Sigmoid colon (tissue), 7 donors: Measurements from ENCODE around the gene CSKMT. TPM values are rescaled to one million over a fixed set of nuclear protein-coding genes. Genes with fewer than 3 reads are reported as not detected.
A peak's percentile ranks its signal among the peaks of the same experiment; 100 is the strongest.
"Not testable (repeated sequence)": the region's sequence is repeated elsewhere in the genome, so short reads cannot be mapped to it uniquely, and the experiment has no call there.

ENCODE experiments used
- DNase-seq: peaks from one replicate; pipeline ENCODE4 v3.0.0-alpha.2; 2019
- H3K27ac ChIP-seq, 4 donors: fragments of 200-600 bp; sonication (generic); one replicate each; pipeline ENCODE4 v1.5.1; 2016 to 2019; ENCODE audit warnings: mild to moderate bottlenecking in 1 of 4
- H3K27me3 ChIP-seq, 3 donors: fragments of 200-600 bp; sonication (generic); one replicate each; pipeline ENCODE4 v1.5.1; 2019; ENCODE audit warnings: mild to moderate bottlenecking in 1 of 3
- H3K36me3 ChIP-seq, 4 donors: fragments of 200-600 bp; sonication (generic); one replicate each; pipeline ENCODE4 v1.5.1; 2016 to 2019
- H3K4me1 ChIP-seq, 4 donors: fragments of 200-600 bp; sonication (generic); one replicate each; pipeline ENCODE4 v1.5.1; 2017 to 2019
- H3K4me3 ChIP-seq, 4 donors: fragments of 200-600 bp; sonication (generic); one replicate each; pipeline ENCODE4 v1.5.1; 2017 to 2019; ENCODE audit warnings: mild to moderate bottlenecking in 2 of 4, moderate library complexity in 1 of 4
- H3K9me3 ChIP-seq, 4 donors: fragments of 200-600 bp in 3 of 4; sonication (generic) in 3 of 4; one replicate each; pipeline versions ENCODE4 v1.5.1 to v1.6.1; 2013 to 2019
- CTCF ChIP-seq, 4 experiments: fragments of 450-650 bp in 3 of 4; fragments of 200-600 bp in 1 of 4; IDR thresholded peaks; one replicate each; pipeline ENCODE4 v1.5.1; 2016 to 2019; ENCODE audit warnings: antibody characterized with exemption in 4 of 4, mild to moderate bottlenecking in 3 of 4, moderate library complexity in 2 of 4
- EP300 ChIP-seq, 4 donors: sonication (generic); formaldehyde crosslinking; IDR thresholded peaks; one replicate each; pipeline ENCODE4 v1.6.1; 2017; ENCODE audit warnings: antibody characterized with exemption in 4 of 4
- POLR2A ChIP-seq, 2 donors: fragments of 450-650 bp; IDR thresholded peaks; one replicate each; pipeline ENCODE4 v1.6.1; 2016; ENCODE audit warnings: antibody characterized with exemption in 2 of 2, mild to moderate bottlenecking in 2 of 2, moderate library complexity in 2 of 2
- POLR2AphosphoS5 ChIP-seq, 4 donors: sonication (generic); formaldehyde crosslinking; IDR thresholded peaks; one replicate each; pipeline ENCODE4 v1.6.1; 2017; ENCODE audit warnings: antibody characterized with exemption in 4 of 4
- WGBS, 2 donors: extraction: QIAGEN DNeasy Blood & Tissue Kit; methylation state at CpG; one replicate each; pipeline ENCODE4 v1.1.7; 2013; 5-methylcytosine and 5-hydroxymethylcytosine counted together
- intact Hi-C: fragments of 100-400 bp; cut with DNase I; formaldehyde crosslinking; loops from one replicate; pipeline ENCODE4 v1.15.1; 2023
- polyA plus RNA-seq, 3 donors: library from polyadenylated mRNA; stranded (reverse); fragments of 200-250 nt; gene quantifications; one replicate each; pipeline ENCODE4 v1.2.3, GENCODE V29; 2013
- total RNA-seq, 4 donors: library from RNA; depleted of rRNA; stranded (reverse); fragments of >200 nt; gene quantifications; one replicate each; pipeline ENCODE4 v1.1.0, GENCODE V29; 2016
- donor health status: healthy with polysubstance abuse.
- donor health status: Bipolar disorder and iron deficiency.
- donor health status: healthy.

CSKMT gene
- total and polyA plus RNA-seq, 7 donors = 1.2 to 19.4 (median 4.2) TPM

GRCh38 chr11:62649486-62649885, 15.6 kb upstream of the CSKMT start:
- no peak for DNase-seq
- WGBS, 2 donors = 90 to 93% methylated on average over 11 of the region's 11 CpGs
- no peaks in the 10 kb centered on the region for H3K27me3 ChIP-seq
- intact Hi-C loops = no loop called here
- peaks cover 11 to 28% (median 16%) of the 10 kb centered on the region in 4 donors for H3K36me3 ChIP-seq
- no peaks in the 10 kb centered on the region for H3K9me3 ChIP-seq
- TF ChIP-seq POLR2A (IDR thresholded peaks at IDR 0.05) (no peak), CTCF (IDR thresholded peaks at IDR 0.05) (no peak), POLR2AphosphoS5 (IDR thresholded peaks at IDR 0.05) (no peak), EP300 (IDR thresholded peaks at IDR 0.05) (no peak)
- peaks cover 0 to 46% (median 36%) of the 10 kb centered on the region in 4 donors for H3K4me1 ChIP-seq
- H3K4me3 ChIP-seq = no peak overlapping the region
- no peak overlapping the region for H3K27ac ChIP-seq

GRCh38 chr11:62650283-62650682, 14.8 kb upstream of the CSKMT start:
- not testable (repeated sequence) for DNase-seq, H3K4me3 ChIP-seq, H3K27ac ChIP-seq, H3K9me3 ChIP-seq, H3K27me3 ChIP-seq
- 92 to 96% methylated on average over 12 of the region's 12 CpGs for WGBS, 2 donors
- Histone ChIP-seq H3K36me3 (peaks cover 11 to 26% (median 16%) of the 10 kb centered on the region in 4 donors), H3K4me1 (peaks cover 0 to 38% (median 29%) of the 10 kb centered on the region in 4 donors)
- intact Hi-C loops = loop anchor here (5.0 kb wide), 1 partner anchor 57 kb away; the partner anchor contains the start of genes BSCL2 and GNG3

GRCh38 chr11:62652161-62653006, 12.7 kb upstream of the CSKMT start:
- 15 to 35% methylated on average over 16 of the region's 16 CpGs for WGBS, 2 donors
- H3K4me3 ChIP-seq = peak overlapping the region; percentile 75 to 95 (median 80)
- no peaks in the 10 kb centered on the region for H3K9me3 ChIP-seq
- no peak for TF ChIP-seq POLR2A (IDR thresholded peaks at IDR 0.05)
- no peak for TF ChIP-seq EP300 (IDR thresholded peaks at IDR 0.05)
- TF ChIP-seq POLR2AphosphoS5 (IDR thresholded peaks at IDR 0.05) = no peak
- TF ChIP-seq CTCF (IDR thresholded peaks at IDR 0.05) = no peak
- intact Hi-C loops = loop anchor here (5.0 kb wide), 1 partner anchor 55 kb away; the partner anchor contains the start of genes BSCL2 and GNG3
- H3K36me3 ChIP-seq = peaks cover 11 to 26% (median 16%) of the 10 kb centered on the region in 4 donors
- DNase-seq = no peak
- peak overlapping the region; percentile 92 to 93 (median 92) for H3K27ac ChIP-seq
- peaks cover 0 to 23% (median 16%) of the 10 kb centered on the region in 4 donors for H3K4me1 ChIP-seq
- H3K27me3 ChIP-seq = no peaks in the 10 kb centered on the region

GRCh38 chr11:62654297-62654696, 10.8 kb upstream of the CSKMT start:
- WGBS, 2 donors = 87 to 89% methylated on average over 11 of the region's 11 CpGs
- H3K36me3 ChIP-seq = peaks cover 3 to 7% (median 5%) of the 10 kb centered on the region in 4 donors
- peaks cover 0 to 17% (median 15%) of the 10 kb centered on the region in 4 donors for H3K4me1 ChIP-seq
- TF ChIP-seq CTCF (IDR thresholded peaks at IDR 0.05) = no peak
- no peak for TF ChIP-seq EP300 (IDR thresholded peaks at IDR 0.05)
- TF ChIP-seq POLR2A (IDR thresholded peaks at IDR 0.05) = no peak
- TF ChIP-seq POLR2AphosphoS5 (IDR thresholded peaks at IDR 0.05) = no peak
- no peak overlapping the region for H3K4me3 ChIP-seq
- no peaks in the 10 kb centered on the region for H3K9me3 ChIP-seq
- intact Hi-C loops = loop anchor here (5.0 kb wide), 1 partner anchor 53 kb away; the partner anchor contains the start of genes BSCL2 and GNG3
- no peak for DNase-seq
- H3K27ac ChIP-seq = no peak overlapping the region
- no peaks in the 10 kb centered on the region for H3K27me3 ChIP-seq

GRCh38 chr11:62656796-62657429, 8.2 kb upstream of the CSKMT start:
- no peak for TF ChIP-seq POLR2A (IDR thresholded peaks at IDR 0.05)
- TF ChIP-seq EP300 (IDR thresholded peaks at IDR 0.05) = no peak
- no peak for TF ChIP-seq CTCF (IDR thresholded peaks at IDR 0.05)
- TF ChIP-seq POLR2AphosphoS5 (IDR thresholded peaks at IDR 0.05) = no peak
- no peak for DNase-seq
- Histone ChIP-seq H3K4me3 (no peak overlapping the region), H3K4me1 (peaks cover 0 to 11% (median 8%) of the 10 kb centered on the region in 4 donors), H3K9me3 (no peaks in the 10 kb centered on the region), H3K27ac (no peak overlapping the region), H3K27me3 (no peaks in the 10 kb centered on the region), H3K36me3 (peaks cover 0 to under 1% (median 0%) of the 10 kb centered on the region in 4 donors)
- 62 to 70% methylated on average over 5 of the region's 5 CpGs for whole genome bisulfite sequencing, 2 donors
- intact Hi-C loops = no loop called here
